ENCODE measurements around the gene C1RL.

Gene C1RL

GRCh38 chr12:7091171-7091570, 17.8 kb downstream of the C1RL start:
- no peak for DNase-seq

- no peak for DNase-seq
Observed at GRCh38 chr12:7090222-7090998, 18.6 kb downstream of the C1RL start.

- DNase-seq, result no peak
Observed at GRCh38 chr12:7089196-7089871, 19.7 kb downstream of the C1RL start.

DNA sequence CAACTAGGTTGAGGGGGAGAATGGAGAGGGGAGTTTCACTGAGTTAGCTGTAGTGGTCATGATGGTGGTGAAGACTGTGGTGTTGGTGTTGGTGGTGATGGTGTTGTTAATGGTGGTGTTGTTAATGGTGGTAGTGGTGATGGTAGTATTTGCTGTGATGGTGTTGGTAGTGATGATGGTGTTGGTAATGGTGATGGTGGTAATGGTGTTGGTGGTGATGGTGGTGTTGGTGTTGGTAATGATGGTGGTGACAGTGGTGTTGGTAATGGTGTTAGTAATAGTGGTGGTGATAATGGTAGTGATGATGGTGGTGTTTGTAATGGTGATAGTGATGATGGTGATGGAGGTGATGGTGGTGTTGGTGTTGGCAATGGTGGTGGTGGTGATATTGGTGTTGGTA, 25.9 kb downstream of the C1RL start:
- no peak for DNase-seq

- DNase-seq, result no peak
Observed at GRCh38 chr12:7081037-7081436, 28.0 kb downstream of the C1RL start.

DNA sequence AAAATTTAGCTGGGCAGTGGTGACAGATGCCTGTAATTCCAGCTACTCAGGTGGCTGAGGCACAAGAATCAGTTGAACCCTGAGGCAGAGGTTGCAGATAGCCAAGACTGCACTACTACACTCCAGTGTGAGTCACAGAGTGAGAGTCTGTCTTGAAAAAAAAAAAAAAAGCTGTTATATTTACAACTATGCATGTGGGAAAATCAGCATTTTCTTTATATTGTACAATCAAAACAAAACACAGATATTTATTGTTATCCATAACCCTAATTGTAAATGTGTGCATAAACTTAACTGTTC, 29.2 kb downstream of the C1RL start:
- no peak for DNase-seq

GRCh38 chr12:7078163-7078562, 30.9 kb downstream of the C1RL start:
- DNase-seq, result no peak

DNA sequence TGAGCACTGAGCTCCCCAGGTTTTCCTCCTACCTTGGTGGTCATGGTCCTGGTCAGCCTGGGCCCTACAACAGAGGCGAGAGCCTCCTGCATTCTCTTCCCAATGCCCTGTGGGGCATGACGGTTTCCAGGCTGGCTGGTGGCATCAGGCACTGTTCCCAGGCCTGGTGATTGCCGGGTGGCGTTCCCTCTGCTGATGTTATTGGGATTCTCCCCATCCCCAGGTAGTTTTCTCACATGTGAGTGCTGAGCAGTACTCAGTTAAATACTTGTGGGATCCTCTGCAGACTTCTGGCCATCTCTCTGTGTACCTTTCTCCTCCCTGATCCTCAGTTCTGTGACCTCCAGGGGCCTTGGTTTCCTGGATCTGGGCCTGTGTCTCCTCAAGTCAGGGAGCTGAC, 32.5 kb downstream of the C1RL start:
- no peak for DNase-seq

DNA sequence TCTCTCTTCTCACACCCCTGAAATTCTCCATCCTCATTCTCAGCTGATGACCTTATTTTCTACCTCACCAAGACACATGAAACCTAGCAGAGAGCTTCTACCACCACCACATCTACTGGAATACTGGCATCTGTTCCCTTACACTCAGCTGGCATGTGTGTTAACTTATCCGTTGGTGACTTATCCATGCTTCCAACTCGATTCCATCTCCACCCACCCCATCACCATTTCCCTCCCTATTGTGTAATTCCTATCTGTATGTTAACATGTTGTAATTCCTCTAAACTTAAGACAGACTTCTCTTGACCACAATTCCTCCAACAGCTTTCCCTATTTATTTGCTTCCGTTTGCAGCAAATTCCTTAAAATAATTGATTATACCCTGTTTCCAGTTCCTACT, 33.1 kb downstream of the C1RL start:
- DNase-seq, result no peak

- DNase-seq, result no peak
Observed at GRCh38 chr12:7075518-7075917, 33.5 kb downstream of the C1RL start.

DNA sequence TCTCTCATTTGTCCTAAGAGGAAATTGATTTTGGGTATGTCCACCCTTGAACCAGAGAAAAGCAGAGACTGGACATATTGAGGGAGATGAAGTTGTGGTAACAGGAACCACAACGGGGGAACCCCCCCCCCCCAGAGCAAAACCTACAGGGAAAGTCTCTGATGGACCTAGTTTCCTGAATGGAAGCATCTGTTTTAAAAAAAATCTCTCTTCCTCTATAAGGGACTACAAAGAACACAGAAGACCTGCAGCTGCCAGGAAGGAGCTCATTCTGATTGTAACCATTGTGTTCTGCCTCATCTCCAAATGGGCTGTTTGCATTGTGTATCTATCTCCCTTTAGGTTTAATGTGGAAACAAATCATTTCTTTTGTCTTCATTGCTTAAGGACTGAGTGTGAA, 35.1 kb downstream of the C1RL start:
- no peak for DNase-seq

DNA sequence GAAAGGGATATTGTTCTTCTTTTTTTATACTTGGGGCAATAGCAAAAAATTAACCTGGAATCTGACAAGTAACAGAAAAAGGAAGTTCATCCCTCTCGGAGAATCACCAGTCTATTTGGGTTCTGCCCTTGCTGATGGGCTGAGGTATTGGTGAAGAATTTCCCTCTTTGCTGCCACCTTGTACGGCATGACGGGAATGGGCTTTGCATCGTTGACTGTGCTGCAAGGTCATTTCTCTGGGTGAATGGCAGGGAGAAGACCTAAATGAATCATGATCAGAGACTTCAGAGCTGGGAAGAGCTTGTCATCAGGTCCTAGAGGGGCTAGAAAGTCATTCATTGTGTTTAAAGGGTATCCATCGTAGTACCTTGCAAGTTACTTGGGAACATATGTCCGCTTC, 36.5 kb downstream of the C1RL start:
- DNase-seq, result no peak

- DNase-seq, result no peak
Observed at GRCh38 chr12:7072035-7072434, 37.0 kb downstream of the C1RL start.

DNA sequence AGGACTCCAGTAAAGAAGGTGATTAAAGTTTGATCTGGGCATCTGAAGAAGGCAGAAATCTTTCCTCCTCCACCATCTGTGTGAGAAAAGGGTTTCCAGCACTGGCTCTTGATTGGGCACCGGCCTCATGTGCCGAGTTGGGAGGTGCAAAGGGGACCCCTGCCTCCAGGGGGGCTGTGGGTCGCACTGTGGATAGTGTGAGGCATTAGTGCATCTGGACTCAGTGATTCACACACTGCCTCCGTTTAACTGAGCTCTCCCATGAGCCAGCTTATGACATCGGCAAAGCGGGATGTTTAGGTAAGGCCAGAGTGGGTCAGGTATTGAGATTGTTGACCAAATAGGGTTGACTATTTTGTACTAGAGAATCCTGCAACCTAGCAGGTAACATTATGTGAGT, 39.6 kb downstream of the C1RL start:
- no peak for DNase-seq

- no peak for DNase-seq
Observed at GRCh38 chr12:7068994-7069346, 40.0 kb downstream of the C1RL start.

DNA sequence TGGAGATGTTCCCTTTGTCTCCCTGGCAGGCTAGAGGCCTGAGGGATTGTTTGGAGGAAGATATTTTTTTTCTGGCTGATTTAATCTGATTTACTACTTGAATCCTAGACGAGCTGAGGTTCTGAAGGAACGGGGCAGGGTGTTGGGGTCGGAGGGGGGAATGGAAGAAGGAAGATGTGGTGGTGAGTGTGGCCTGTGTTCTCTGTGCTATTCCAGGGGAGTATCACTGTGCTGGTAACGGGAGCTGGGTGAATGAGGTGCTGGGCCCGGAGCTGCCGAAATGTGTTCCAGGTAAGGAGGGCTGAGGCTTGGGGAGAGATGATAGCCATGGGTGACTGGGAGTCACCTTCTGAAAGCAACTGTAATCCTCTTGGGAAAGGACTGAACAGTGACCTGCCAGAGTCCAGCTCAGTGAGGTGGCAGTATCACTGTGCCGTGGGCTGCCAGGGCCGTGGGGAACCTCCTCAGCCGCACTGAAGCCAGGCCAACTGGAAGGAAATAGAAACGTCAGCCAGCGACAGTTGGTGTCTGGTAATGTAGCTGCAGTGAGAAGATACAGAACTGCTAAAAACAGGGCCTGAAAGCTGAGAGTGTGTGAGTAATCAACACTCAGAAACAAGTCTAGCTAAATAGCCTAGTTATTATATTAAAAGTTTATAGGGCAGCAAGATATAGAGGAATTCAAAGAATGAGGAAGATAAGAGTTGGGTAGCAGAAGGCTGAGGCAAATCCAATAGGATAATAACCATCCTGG, 40.6 kb downstream of the C1RL start:
- no peak for DNase-seq

DNA sequence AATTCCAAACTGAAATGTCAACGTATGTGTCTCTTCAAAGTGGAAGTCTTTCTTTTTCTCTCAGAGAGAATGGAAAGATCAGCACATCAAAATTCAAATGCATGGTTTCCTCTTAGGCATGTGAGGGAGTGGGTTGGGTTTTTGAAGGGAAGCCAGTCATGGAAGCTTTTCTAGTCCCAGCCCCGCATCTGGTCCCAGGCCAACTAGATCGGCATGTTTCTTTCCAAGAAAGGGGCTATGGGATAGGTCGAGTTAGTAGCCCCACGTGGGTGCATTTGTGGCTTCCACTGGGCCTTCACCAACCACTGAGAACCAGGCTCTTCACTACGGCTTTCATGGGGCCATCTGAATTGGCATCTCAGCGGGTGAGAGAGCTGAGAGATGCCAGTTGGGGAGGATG, 41.9 kb downstream of the C1RL start:
- DNase-seq, result no peak

DNA sequence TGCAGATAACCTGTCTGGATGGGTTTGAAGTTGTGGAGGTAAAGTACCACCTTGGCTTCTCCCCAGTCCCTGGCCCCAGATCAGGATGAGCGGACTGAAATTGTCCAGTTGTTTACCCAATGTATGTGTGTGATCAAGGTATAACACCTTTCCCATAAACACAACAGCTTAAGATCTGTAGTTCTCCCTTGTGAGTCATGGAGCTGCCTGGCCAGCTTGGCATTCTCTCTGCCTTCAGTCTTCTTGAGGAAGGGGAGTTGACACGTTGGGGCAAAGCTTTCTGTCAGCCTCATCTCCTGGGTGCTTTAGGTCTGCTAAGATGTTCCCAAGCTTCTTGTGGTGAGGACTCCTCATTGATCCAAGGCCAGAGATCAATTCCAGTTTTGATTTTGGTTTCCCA, 42.4 kb downstream of the C1RL start:
- no peak for DNase-seq

DNA sequence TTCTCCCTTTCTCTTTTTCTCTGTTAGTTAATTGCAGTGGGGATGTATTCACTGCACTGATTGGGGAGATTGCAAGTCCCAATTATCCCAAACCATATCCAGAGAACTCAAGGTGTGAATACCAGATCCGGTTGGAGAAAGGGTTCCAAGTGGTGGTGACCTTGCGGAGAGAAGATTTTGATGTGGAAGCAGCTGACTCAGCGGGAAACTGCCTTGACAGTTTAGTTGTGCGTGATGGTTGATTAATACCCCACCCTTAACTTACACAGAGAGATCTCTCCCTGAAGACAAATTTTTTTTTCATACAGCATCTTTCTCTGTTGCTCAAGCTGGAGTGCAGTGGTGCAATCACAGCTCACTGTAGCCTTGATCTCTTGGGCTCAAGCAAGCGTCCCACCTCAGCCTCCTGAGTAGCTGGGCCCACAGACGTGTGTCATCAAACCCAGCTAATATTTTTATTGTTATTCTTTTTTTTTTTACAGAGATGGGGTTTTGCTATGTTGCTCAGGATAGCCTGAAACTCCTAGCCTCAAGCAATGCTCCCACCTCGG, 43.9 kb downstream of the C1RL start:
- no peak for DNase-seq

DNA sequence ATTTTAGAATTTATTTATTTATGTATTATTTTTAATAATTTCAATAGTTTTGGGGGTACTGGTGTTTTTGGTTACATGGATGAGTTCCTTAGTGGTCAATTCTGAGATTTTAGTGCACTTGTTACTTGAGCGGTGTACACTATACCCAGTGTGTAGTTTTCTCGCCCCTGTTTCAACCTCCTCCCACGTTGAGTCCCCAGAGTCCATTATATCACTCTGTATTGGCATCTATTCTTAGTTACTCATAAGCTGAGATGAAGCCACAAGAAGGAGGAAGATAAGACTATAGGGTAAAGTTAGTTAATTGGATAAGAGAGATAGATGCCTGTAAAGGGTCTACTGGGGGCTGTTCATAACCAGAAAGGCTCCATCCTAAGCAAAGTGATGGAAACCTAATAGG, 44.5 kb downstream of the C1RL start:
- no peak for DNase-seq

DNA sequence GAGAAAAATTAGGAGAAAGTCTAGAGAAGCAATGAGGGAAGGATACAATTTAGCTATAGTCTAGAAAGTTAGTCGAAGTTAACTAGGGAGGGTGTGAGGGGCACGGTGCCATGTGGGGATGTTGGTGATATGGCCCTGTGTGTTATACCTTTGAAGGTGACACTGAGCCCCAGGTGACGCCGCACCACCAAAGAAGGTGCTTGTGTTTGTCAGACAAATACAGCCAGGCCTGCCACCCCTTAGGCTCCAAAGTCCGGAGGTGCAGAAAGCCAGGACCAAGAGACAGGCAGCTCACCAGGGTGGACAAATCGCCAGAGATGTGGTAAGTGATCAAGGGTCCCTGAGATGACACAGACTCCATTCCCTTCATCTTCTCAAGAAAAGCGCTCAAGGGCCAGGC, 47.4 kb downstream of the C1RL start:
- no peak for DNase-seq

DNA sequence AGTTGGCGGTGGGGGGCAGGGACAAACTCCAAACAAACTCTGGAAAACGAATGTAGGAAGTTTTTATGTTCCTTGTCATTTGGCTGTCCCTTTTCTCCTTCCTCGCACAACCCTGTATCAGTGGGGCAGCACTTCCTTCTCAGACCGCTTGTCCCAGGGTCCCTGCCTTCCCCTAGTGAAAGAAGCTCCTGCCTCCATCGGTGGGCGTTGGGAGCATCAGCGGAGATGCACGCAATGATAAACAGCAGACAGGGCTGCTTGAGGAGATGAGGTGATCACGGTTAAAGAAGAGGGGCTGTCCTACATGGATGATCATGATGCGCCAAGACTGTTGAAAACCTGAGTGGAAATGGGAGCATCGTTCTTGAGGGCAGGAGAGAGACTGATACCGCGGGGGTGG, 47.9 kb downstream of the C1RL start:
- DNase-seq, result no peak

DNA sequence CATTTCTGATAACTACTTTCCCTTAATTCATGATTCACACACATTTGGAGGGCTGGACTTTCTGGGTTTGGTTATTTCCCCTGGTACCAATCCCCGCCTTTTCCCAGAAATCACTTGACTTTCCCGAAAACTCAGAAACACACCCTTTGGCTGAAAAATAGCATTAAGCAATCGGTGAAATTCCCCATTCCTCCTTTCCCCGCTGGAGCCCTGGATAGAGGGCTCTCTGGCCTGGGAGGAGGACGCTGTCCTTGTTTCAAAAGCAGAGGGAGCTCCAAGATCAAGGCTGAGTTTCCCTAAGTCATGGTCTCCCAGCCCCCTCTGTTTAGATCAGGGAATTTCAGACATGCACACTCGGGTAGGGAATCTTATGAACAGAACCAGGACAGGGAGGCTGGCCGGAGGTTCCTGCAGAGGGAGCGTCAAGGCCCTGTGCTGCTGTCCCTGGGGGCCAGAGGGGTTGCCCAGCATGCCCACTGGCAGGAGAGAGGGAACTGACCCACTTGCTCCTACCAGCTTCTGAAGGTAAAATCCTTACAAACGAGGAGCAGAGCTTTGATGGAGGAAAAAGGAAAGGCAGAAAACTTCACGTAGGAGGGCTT, 48.6 kb downstream of the C1RL start, which contains the start of gene C1S:
Gene C1S (plus strand): TSS at position 366 of the 602 bp plus-strand sequence. CDS start 1,195 bp downstream, outside the sequence.
- no peak for DNase-seq

- no peak for DNase-seq
Observed at GRCh38 chr12:7059780-7060179, 49.2 kb downstream of the C1RL start.
